Loucy (cell line): ENCODE measurements around the gene LCN12.
A peak's percentile ranks its signal among the peaks of the same experiment; 100 is the strongest.

Experiments used
- H2AFZ ChIP-seq: fragments of 200-600 bp; sonication (generic); 2 replicates; pipeline ENCODE4 v1.6.0; 2016; ENCODE audit warnings: antibody characterized with exemption, mild to moderate bottlenecking, low read length, moderate library complexity
- H3F3A ChIP-seq: fragments of 200-600 bp; 2 replicates; pipeline ENCODE4 v1.6.0; 2016; ENCODE audit warnings: antibody characterized with exemption, low read depth, mild to moderate bottlenecking
- H3K27me3 ChIP-seq: fragments of 200-600 bp; sonication (generic); 2 replicates; pipeline ENCODE4 v1.6.1; 2014; ENCODE audit warnings: low read length, mild to moderate bottlenecking; ENCODE audit not compliant: insufficient read depth, poor library complexity, severe bottlenecking
- H3K36me3 ChIP-seq: fragments of 200-600 bp; sonication (generic); 2 replicates; pipeline ENCODE4 v1.6.1; 2016; ENCODE audit warnings: low read length; ENCODE audit not compliant: insufficient read depth
- H3K4me1 ChIP-seq: fragments of 200-600 bp; sonication (generic); 2 replicates; pipeline ENCODE4 v1.5.1; 2014; ENCODE audit warnings: low read length, mild to moderate bottlenecking; ENCODE audit not compliant: insufficient read depth, poor library complexity, severe bottlenecking
- H3K4me2 ChIP-seq: fragments of 200-600 bp; sonication (generic); 2 replicates; pipeline ENCODE4 v1.6.0; 2014; ENCODE audit warnings: antibody characterized with exemption, low read length, low read depth, mild to moderate bottlenecking; ENCODE audit not compliant: poor library complexity, severe bottlenecking
- H3K4me3 ChIP-seq: fragments of 200-600 bp; sonication (generic); 2 replicates; pipeline ENCODE4 v1.5.1; 2014; ENCODE audit warnings: low read length, mild to moderate bottlenecking, mixed read lengths; ENCODE audit not compliant: poor library complexity, severe bottlenecking
- H3K79me2 ChIP-seq: fragments of 200-600 bp; sonication (generic); 2 replicates; pipeline ENCODE4 v1.6.1; 2014; ENCODE audit warnings: low read length; ENCODE audit not compliant: insufficient read depth
- H3K9ac ChIP-seq: fragments of 200-600 bp; sonication (generic); 2 replicates; pipeline ENCODE4 v1.6.0; 2014; ENCODE audit warnings: mild to moderate bottlenecking, low read depth, low read length, moderate library complexity; ENCODE audit not compliant: poor library complexity, severe bottlenecking
- H3K9me2 ChIP-seq: fragments of 200-600 bp; sonication (generic); replicated peaks from 2 replicates; pipeline ENCODE4 v1.6.1; 2016; ENCODE audit warnings: low read depth, low read length, mixed read lengths
- H3K9me3 ChIP-seq: fragments of 200-600 bp; sonication (generic); 2 replicates; pipeline ENCODE4 v1.6.1; 2014; ENCODE audit warnings: mild to moderate bottlenecking, antibody characterized with exemption, low read length, low read depth; ENCODE audit not compliant: insufficient read depth
- H4K20me1 ChIP-seq: fragments of 200-600 bp; sonication (generic); 2 replicates; pipeline ENCODE4 v1.6.0; 2014; ENCODE audit warnings: antibody characterized with exemption, low read length, mild to moderate bottlenecking; ENCODE audit not compliant: insufficient read depth, poor library complexity, severe bottlenecking
- CTCF ChIP-seq: fragments of 200-600 bp; sonication (generic); conservative IDR thresholded peaks from 2 replicates; pipeline ENCODE4 v1.5.1; 2014; ENCODE audit warnings: mild to moderate bottlenecking, antibody characterized with exemption, low read length
- EZH2phosphoT487 ChIP-seq: fragments of 200-600 bp; IDR thresholded peaks from 2 replicates; pipeline ENCODE4 v1.6.1; 2018; ENCODE audit warnings: antibody characterized with exemption, mild to moderate bottlenecking, moderate library complexity, borderline replicate concordance

Gene LCN12, protein sequence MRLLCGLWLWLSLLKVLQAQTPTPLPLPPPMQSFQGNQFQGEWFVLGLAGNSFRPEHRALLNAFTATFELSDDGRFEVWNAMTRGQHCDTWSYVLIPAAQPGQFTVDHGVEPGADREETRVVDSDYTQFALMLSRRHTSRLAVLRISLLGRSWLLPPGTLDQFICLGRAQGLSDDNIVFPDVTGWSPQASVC

DNA sequence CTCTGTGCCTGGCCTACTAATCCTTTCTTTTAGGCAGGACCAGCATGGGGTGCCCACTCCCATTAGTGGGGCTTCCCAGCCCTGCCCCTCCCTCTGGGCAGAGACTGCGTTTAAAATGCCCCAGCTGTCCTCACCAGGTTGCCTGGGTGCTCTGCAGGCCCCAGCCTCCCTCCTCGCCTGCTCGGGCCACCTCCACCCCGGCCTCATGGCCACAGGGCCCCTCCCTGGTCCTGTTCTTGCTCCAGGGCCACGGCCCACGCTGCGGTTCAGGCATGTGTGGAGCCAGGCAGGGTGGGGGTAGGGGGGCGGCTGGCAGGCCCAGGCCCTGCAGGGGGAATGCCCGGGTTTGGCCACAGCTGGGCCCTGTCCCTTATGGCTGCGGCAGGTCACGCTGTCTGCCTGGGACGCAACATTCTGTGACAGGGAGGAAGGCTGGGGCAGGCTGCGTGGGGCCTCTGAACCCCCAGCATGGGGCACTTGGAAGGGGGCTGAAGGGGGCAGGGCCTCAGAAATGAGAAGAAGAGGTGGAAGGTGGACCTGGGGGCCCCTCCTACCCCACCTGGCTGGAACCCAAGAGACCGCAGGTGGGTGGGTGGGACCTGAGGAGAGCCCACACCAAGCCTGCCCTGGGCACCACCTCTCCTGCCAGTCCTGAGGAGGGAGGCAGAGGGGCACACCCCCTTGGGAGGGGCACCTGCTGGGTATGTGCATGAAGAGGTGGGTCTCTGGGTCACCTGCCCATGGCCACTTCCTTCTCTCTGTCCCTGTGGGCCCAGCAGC, at the start of gene LCN12:
LCN12 (plus strand) TSS at position 733 of the 780 bp plus-strand sequence. CDS start 55 bp downstream, outside the sequence.
- Histone ChIP-seq H3K4me2 (peak within 1 kb of the TSS; percentile 93), H3K79me2 (no peaks in the 10 kb centered on the region), H3K9ac (peak within 1 kb of the TSS; percentile 97), H2AFZ (no peak within 1 kb of the TSS), H3F3A (no peaks in the 10 kb centered on the region), H3K9me3 (no peaks in the 10 kb centered on the region), H3K4me3 (no peak within 1 kb of the TSS), H3K4me1 (peaks cover 11% of the 10 kb centered on the region), H3K9me2 (no peaks in the 10 kb centered on the region), H4K20me1 (no peaks in the 10 kb centered on the region), H3K36me3 (no peaks in the 10 kb centered on the region), H3K27me3 (no peaks in the 10 kb centered on the region)
- TF ChIP-seq CTCF: no peak

- Histone ChIP-seq H4K20me1 (peaks cover 22% of the 10 kb centered on the region), H3K79me2 (peaks cover 11% of the 10 kb centered on the region; the same call in 1 of the 2 replicates), H3K9me3 (no peaks in the 10 kb centered on the region), H3K36me3 (peaks cover 82% of the 10 kb centered on the region; the same call in 1 of the 2 replicates), H3F3A (no peaks in the 10 kb centered on the region), H3K4me2 (no peak overlapping the region), H2AFZ (no peak overlapping the region), H3K4me1 (no peaks in the 10 kb centered on the region), H3K4me3 (no peak overlapping the region), H3K9ac (no peak overlapping the region), H3K9me2 (no peaks in the 10 kb centered on the region), H3K27me3 (no peaks in the 10 kb centered on the region)
- TF ChIP-seq CTCF (no peak), EZH2phosphoT487 (no peak)
These were observed 49.0 kb upstream of the LCN12 start for GRCh38 chr9:136903041-136903554.

GRCh38 chr9:136906266-136906665, 45.8 kb upstream of the LCN12 start:
- H3K79me2 ChIP-seq: peaks cover 6% of the 10 kb centered on the region; the same call in 1 of the 2 replicates
- peaks cover 16% of the 10 kb centered on the region for H4K20me1 ChIP-seq
- no peaks in the 10 kb centered on the region for H3K9me2 ChIP-seq
- no peak overlapping the region for H3K4me2 ChIP-seq
- H3K9ac ChIP-seq: no peak overlapping the region
- H3F3A ChIP-seq: no peaks in the 10 kb centered on the region
- no peaks in the 10 kb centered on the region for H3K27me3 ChIP-seq
- no peak overlapping the region for H2AFZ ChIP-seq
- H3K4me3 ChIP-seq: no peak overlapping the region
- no peaks in the 10 kb centered on the region for H3K9me3 ChIP-seq
- no peaks in the 10 kb centered on the region for H3K4me1 ChIP-seq
- TF ChIP-seq CTCF: no peak
- no peak for TF ChIP-seq EZH2phosphoT487
- H3K36me3 ChIP-seq: peaks cover 80% of the 10 kb centered on the region; the same call in 1 of the 2 replicates
